Measurements from ENCODE around the gene TRPV2. TPM values are rescaled to one million over a fixed set of nuclear protein-coding genes. Genes with fewer than 3 reads are reported as not detected.

TRPV2 gene
- total RNA-seq, 1 experiment from 2014 or later = 41.8 TPM

- in situ Hi-C loops (cut with HindIII; ENCODE audit: low sequenced_read_pairs) = no loop called here
- no peak for DNase-seq (ENCODE audit: low spot score)
Observed at GRCh38 chr17:16468428-16468992, 53.1 kb downstream of the TRPV2 start.

- in situ Hi-C loops (cut with HindIII; ENCODE audit: low sequenced_read_pairs) = no loop called here
- DNase-seq (ENCODE audit: low spot score) = peak; percentile 30
Observed at GRCh38 chr17:16470265-16470664, 54.9 kb downstream of the TRPV2 start.

- in situ Hi-C loops (cut with HindIII; ENCODE audit: low sequenced_read_pairs) = no loop called here
- DNase-seq (ENCODE audit: low spot score) = no peak
Observed at GRCh38 chr17:16471295-16471694, 55.9 kb downstream of the TRPV2 start.

- no peak for DNase-seq (ENCODE audit: low spot score)
- in situ Hi-C loops (cut with HindIII; ENCODE audit: low sequenced_read_pairs) = no loop called here
Observed at GRCh38 chr17:16472539-16472938, 57.2 kb downstream of the TRPV2 start.

GRCh38 chr17:16473044-16474011, 58.0 kb downstream of the TRPV2 start:
- no peak for DNase-seq (ENCODE audit: low spot score)
- in situ Hi-C loops (cut with HindIII; ENCODE audit: low sequenced_read_pairs) = no loop called here

GRCh38 chr17:16474012-16474725, 58.8 kb downstream of the TRPV2 start:
- no peak for DNase-seq (ENCODE audit: low spot score)
- in situ Hi-C loops (cut with HindIII; ENCODE audit: low sequenced_read_pairs) = no loop called here

GRCh38 chr17:16475179-16475704, 59.9 kb downstream of the TRPV2 start:
- in situ Hi-C loops (cut with HindIII; ENCODE audit: low sequenced_read_pairs) = no loop called here
- DNase-seq (ENCODE audit: low spot score) = no peak

- no peak for DNase-seq (ENCODE audit: low spot score)
- in situ Hi-C loops (cut with HindIII; ENCODE audit: low sequenced_read_pairs) = no loop called here
Observed at GRCh38 chr17:16477255-16477654, 61.9 kb downstream of the TRPV2 start.

- in situ Hi-C loops (cut with HindIII; ENCODE audit: low sequenced_read_pairs) = no loop called here
- DNase-seq (ENCODE audit: low spot score) = no peak
Observed at GRCh38 chr17:16477666-16478065, 62.3 kb downstream of the TRPV2 start.

- in situ Hi-C loops (cut with HindIII; ENCODE audit: low sequenced_read_pairs) = no loop called here
- no peak for DNase-seq (ENCODE audit: low spot score)
Observed at GRCh38 chr17:16478649-16479048, 63.3 kb downstream of the TRPV2 start.

GRCh38 chr17:16479264-16479663, 63.9 kb downstream of the TRPV2 start:
- no peak for DNase-seq (ENCODE audit: low spot score)

GRCh38 chr17:16480995-16481394, 65.6 kb downstream of the TRPV2 start:
- no peak for DNase-seq (ENCODE audit: low spot score)
- in situ Hi-C loops (cut with HindIII; ENCODE audit: low sequenced_read_pairs) = no loop called here

More at GRCh38 chr17:16479264-16479663, 63.9 kb downstream of the TRPV2 start:
- in situ Hi-C loops (cut with HindIII; ENCODE audit: low sequenced_read_pairs) = no loop called here

GRCh38 chr17:16482253-16482652, 66.9 kb downstream of the TRPV2 start:
- DNase-seq (ENCODE audit: low spot score) = no peak
- in situ Hi-C loops (cut with HindIII; ENCODE audit: low sequenced_read_pairs) = no loop called here

GRCh38 chr17:16483021-16483645, 67.8 kb downstream of the TRPV2 start:
- DNase-seq (ENCODE audit: low spot score) = no peak
- in situ Hi-C loops (cut with HindIII; ENCODE audit: low sequenced_read_pairs) = no loop called here

- no peak for DNase-seq (ENCODE audit: low spot score)
- in situ Hi-C loops (cut with HindIII; ENCODE audit: low sequenced_read_pairs) = no loop called here
Observed at GRCh38 chr17:16484445-16485175, 69.2 kb downstream of the TRPV2 start.

Measured in G401 (cell line).